ENCODE measurements around the gene NOX5.
"Not testable (repeated sequence)": the region's sequence is repeated elsewhere in the genome, so short reads cannot be mapped to it uniquely, and the experiment has no call there.

NOX5 gene

DNA sequence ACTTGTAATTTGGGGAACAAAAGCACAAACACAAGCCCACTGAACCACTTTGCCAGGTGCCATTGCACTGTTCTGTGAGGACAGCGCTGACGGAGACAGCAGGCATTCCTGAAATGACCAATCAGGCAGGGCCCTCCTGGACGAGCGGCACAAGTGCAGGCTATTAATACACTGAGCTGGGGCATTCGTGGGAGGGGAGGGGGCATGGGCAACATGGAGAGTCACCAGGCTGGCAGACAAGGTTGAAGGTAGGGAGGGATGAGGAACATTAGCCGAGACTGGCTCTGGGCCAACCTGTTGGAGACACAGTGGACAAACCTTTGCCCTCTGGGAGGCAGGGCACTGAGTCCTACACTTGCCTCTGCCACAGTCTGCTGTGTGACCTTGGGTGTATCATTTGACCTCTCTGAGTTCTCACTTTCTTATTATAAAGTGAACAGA is 45.6 kb downstream of the NOX5 start:
- DNase-seq, result no peak

DNA sequence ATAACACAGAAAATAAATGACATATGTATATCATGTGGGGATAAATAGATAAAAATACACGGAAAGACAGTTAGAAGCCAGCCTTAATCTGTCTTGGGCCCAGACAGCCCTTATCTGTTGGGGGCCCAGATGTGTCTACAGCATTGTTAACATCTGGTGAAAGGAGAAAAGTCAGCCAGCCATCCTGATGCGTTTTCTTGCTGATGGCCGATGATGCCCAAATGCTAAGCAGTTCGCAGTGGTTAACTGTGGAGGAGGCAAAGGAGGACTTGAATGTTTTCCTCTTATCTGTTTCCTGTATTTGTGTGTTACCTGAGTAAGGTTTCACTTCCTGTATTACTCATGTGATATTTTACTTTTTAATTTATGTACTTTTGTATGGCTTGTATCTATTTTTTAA is 46.2 kb downstream of the NOX5 start:
- DNase-seq, result no peak

DNA sequence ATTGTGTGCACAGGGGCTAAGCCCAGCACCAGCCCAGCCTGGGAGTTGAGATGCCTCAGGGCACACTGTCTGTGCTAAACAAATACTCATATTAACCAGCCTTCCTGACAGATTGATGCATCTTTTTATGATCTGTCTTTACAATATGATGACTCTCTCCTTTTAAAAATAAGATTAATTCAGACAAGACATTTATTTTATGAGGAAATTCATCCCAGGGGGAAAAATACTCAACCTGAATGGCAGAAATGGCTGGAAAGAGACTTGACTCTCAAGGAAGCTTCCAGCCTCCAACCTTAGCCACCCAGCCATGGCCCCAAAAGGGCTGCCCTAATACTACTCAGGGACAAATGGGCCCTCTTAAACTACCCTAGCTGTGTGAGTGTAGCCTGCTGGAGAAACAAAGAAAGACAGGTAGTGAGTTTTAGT is 46.9 kb downstream of the NOX5 start:
- DNase-seq, result no peak

DNA sequence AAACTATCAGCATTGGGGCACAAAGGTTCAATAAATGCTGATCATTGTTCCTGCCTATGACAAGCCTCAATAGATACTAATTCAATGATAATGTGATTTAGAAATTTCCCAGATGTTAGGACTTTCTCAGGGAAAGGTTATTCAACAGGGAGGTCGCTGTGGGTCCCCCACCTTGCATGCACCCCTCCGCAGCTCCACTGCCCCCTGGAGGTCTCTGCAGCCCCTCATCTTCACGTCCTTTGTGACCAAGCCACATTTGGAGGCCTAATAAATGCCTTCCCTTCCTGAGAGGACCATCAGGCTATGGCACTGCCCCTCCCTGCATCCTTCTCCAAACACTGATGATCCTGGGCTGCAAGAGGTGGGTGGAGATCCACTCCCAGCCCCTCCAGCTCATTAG is 50.2 kb downstream of the NOX5 start:
- DNase-seq, result no peak

DNA sequence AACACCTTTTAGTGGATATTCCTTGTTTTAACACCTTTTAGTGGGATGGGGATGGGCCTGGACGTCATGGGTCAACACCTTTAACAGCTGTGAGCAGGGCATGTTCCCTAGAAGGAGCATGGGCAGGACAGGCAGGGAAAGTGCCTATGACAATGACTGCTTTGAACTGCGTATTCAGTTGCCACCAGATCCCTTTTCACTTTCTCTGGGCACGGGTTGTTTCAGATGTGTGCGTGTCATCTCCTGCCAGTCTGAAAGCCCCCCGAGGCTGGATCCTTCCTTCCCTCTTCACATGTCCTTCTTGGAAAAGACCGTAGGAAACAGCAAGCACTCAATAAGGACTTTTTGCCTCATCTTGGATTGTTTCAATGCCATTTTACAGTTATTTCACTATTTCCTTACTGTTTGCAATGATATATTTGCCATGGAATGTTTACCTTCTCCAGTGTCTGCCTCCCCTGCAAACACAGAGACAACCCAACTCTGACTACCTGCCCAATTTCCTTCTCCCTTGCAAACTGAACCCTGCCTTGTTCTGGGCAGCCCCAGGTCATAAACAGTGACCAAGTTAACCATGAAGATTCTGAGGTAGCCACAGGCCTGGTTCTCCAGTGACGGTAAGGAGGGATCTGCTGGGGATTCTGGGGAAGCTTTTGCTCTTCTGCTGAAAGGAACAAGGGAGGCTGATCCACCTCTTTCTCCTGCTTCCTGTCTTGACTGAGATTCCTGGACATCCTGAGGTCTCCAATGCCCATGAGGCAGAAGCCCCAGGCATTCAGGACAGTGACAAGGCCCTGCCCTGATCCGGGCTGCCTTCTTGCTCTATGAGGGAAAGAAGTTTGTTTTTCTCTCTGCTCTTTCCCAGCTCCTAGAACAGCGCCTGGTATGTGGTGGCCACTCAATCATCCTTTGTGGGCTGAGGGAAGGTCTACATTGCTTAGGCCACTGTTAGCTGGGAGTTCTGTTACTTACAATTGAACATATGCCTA is 51.8 kb downstream of the NOX5 start:
- DNase-seq, result no peak

DNA sequence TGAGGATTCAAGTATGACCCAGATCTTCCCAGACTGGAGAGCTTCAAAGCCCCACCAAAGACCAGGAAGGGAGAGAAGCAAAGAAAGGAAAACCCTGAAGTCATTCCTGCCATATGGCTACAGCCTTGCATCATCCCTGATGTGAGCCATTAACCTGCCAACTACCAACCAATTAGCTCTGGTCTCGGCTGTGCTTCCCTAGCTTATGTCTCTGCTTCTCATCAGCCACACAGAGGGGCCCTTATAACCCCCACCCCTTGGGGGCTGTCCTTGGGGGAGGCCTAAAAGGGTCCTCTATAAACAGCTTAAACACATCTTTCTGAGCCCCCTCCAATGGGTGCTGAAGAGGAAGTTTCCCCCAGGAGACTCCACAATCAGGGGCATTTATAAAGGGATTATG is 52.8 kb downstream of the NOX5 start:
- DNase-seq, result no peak

DNA sequence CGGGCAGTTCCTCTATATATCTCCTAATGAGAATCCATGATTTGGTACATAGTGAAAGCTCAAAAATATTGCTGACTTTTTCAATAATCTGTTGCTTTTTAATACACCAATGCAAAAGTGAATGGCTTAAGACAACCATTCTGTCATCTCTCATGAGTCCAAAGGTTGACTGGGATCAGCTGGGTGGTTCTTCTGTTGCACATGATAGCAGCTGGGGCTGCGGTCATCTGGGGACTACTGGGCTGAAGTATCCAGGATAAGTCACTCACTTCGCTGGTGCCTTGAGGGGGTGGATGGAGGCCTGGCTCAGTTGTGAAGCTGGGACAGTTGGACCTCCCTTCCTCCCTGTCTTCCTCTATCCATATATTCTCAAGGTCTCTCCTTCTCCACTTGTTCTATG is 53.7 kb downstream of the NOX5 start:
- DNase-seq, result no peak

DNA sequence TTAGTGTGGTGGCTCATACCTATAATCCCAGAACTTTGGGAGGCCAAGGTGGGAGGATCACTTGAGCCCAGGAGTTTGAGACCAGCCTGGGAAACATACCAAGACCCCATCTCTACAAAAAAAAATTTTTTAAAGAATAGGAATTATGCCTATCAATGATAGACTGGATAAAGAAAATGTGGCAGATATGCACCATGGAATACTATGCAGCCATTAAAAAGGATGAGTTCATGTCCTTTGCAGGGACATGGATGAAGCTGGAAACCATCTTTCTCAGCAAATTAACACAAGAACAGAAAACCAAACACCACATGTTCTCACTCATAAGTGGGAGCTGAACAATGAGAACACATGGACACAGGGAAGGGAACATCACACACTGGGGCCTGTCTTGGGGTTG is 54.8 kb downstream of the NOX5 start:
- DNase-seq, result not testable (repeated sequence)

DNA sequence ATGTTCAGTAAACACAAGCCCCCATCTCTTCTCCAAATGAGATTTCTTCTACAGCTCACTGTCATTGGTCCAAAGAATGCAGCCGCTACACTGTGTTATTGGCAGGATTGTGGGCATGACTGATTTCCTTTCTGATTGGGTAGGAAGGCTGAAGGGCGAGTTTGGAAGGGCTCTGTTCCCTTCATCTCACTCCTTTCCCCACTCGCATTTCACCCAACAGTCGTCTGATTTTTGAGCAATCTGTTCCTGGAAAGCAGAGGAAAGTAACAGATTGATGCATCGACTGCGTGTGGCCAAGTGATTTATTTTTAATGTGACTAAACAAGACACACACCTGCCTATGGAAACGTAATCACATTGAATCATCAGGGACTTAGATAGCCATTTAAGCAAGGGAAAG is 55.5 kb downstream of the NOX5 start:
- DNase-seq, result no peak

DNA sequence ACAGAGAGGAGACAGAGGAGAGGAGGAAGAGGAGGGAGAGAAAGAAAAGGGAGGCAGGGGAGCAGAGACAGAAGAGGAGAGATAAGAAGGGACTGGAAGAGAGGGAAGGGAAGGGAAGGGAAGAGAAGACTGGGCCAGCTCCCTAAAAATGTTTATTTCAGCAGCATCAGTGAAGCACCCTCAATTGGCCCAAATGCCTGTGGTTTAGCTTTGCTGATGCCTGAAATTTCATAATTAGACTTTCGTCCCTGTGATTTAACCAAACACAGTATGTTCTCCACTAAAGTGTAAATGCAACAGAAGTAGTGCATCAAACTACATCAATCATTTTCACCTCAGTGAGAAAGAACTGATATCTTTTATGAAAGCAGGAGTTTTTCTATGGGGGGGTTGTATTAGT is 55.9 kb downstream of the NOX5 start:
- DNase-seq, result no peak

DNA sequence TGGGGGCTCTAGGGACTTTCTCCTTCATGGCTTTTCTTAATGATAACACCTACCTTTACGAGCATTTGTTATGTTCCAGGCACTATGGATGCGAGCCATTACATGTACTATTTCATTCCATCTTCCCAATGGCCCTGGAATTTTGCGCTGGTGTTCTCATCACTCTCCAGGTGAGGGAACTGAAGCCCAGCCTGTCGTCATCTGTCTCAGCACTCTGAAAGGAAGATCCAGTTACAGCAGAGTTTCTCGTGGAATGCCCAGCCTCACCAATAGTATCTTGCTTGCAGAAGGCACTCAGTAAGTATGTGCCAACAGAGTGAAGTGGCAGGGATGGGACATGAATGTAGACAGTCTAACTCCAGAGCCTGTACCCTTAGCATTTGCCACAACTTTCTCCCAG is 56.8 kb downstream of the NOX5 start:
- DNase-seq, result no peak

DNA sequence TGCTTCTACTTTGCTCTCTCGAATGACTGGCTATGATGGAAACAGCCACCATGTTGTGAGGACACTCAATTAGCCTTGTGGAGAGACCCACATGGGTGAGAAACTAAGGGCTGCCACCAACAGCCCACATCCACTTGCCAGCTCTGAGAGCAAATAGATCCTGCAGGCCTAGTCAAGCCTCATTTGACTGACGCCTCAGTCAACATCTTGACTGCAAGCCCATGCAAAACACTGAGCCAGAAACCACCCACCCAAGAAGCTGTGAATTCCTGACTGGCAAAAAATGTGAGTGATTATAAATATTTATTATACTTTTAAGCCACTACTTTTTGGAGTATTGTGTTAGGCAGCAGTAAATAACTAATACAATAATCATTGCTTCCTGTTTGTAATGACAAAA is 58.4 kb downstream of the NOX5 start:
- no peak for DNase-seq

DNA sequence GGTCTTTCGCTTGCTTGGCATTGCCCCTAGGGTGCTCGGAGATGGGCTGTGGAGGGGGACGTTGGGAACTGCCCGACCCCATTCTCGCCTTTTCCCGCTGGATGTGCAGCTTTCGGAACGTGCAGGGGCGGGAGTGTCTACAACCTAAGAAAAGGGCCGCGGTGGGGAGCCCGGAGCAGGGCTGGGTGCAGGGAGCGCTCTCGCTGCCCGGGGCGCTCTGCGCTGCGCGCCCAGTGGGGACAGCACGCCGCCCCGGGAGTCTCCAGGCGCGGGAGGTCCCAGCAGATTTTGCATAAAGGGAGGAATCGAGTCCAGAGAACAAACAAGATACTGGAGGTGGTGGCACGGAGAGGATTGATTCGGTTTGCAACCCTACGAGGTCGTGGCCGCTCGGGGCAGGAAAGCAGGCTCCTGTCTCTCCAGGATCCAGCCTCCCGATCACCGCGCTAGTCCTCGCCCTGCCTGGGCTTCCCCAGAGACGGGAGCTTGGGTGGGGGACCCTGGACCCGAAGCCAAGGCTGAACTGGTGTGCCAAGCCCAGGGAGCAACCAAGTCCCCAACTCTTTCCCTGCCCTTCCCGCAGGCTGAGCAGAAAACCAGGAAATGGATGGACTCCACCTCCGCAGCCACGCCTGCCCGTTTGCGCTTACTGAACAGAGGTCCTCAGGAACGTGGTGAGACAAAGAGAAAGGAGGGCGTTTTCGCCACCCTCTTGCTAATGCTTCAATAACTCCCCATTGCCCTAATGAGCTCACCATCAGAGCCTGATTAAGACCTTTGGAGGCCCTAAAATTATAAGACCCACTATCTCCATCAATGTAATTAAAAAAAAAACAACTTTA is 59.7 kb downstream of the NOX5 start:
- DNase-seq, result peak; percentile 11

DNA sequence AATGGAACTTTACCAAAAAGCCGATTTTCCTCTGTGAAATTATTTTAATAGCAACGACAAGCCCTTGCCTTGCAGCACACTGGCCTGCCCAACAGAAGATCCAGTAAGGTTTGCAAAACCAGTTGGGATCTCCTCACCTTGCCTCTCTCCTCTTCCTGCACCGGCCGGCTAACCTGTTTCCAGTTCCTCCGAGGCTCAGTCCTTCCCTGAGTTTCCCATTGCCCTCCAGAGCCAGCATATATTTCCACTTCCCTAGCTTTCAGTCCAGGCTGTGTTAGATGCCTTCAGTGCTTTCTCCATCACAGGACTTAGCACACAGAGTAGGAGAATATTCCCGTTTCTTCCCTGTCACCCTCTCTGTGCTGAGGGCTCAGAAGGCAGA is 60.3 kb downstream of the NOX5 start:
- no peak for DNase-seq

DNA sequence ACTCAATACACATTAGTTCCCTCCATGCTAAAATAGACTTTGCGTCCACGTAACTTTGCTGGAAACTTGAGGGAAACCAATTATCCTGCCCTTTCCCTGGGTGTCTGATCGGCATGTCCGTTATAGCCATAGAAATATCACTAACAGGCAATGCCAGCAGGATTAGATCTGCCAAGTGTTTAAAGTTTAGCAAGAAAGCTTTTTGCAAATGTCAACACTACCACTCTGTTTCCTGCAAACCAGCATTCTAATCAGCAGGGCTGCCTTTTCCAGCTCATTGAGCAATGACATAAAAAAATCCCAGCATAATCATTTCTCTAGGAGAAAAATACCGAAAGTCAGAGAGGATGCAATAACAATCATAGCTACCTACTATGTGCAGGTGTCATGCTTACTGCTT is 60.9 kb downstream of the NOX5 start:
- DNase-seq, result no peak

DNA sequence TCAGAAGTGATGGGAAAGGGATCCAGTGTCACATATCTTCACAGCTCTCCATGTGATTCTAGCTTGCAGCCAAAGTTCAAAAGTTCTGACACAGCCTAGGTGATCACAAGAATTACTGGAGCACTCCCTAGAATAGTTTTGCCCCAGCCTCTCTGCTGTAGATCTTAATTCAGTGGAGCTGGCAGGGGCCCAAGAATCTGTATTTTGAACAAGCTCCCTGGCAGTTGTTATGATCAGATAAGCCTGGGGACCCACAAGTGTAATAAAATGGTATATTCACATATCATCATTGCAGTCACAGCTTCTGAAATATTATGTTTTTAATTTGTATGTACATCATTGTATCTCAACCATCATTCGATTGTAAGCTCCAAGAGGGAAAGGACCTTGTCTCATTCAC is 62.3 kb downstream of the NOX5 start:
- DNase-seq, result no peak

DNA sequence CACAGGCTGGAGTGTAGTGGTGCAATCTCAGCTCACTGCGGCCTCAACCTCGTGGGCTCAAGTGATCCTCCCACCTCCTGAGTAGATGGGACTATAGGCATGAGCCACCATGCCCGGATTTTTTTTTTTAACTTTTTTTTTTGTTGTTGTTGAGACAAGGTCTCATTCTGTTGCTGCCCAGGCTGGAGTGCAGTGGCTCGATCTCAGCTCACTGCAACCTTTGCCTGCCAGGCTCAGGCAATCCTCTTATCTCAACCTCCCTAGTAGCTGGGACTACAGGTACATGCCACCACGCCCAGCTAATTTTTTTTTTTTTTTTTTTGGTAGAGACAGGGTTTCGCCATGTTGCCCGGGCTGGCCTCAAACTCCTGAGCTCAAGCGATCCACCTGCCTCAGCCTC is 64.1 kb downstream of the NOX5 start:
- DNase-seq, result no peak

DNA sequence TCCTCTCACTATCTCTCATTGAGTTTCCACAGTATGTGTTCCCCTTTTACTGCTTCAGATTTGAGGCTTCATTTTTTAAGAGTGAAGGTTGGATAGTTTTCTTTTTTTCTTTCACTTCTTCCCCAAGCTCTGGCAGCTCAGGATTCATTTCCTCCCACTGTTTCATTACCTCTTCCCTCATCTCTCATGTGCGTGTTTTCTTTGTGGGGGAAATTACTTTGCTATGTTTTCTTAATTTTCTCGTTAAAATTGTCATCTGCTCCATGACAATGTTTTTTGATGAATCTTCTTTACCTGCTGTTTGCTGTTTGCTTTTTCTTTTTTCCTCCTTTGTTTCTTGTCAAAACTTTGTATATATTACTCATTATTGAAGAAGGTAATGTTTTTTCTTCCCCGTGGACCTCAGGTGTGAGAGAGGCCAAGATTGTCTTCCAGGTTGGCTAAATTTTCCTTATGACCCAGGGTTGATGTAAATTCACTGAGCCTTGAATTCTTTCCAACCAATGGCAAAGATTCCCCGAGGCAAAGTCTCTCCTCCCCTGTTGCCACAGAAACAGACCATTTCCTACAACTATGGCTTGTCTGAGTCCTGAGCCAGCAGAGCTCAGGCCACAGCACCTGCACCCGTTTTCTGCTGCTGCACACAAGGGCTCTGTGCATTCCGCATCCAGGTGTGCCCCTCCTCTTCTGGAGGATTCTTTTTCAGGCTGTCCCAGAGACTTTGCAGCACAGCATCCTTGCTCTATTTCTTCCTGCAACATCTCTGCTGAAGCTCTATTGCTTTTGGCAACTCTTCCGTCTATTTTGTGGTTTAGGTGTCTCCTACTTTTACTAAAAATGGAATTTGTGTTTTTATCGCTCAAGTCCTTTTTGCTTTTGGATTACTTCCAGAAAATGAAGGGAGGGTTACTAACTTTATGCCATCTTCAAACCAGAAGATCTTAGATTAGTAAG is 66.1 kb downstream of the NOX5 start:
- no peak for DNase-seq

DNA sequence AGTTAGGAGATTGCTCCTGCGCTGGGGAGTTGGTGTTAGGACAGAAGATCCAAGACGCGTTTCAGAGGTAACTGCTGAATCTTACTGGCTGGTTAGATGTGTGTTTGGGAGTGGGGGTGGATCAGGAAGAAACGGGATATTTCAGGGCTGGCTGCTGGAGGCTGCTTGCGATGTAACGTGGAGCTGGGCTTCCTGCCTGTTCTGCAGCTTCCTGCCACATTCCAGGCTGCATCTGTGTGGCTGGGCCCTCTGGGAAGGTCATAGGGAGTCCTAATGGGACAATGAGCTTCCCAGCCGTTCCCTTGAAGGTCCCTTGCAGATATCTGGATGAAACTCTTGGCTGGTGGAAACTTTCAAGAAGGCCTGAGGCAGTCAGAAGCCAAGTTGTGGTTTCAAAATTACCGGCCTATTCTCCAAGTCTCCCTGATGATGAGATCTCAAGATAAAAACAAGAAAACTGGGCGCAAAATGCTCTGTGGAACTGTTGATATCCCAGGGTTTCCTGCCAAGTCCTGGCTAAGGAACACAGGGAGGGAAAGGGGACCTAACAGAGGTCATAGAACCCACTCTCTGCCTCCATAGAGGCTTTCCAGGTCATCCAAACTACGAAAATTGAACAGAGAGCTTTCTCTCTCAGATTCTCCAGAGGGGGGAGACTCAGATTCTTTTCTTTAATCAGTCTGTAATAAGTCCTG is 67.0 kb downstream of the NOX5 start:
- DNase-seq, result no peak

DNA sequence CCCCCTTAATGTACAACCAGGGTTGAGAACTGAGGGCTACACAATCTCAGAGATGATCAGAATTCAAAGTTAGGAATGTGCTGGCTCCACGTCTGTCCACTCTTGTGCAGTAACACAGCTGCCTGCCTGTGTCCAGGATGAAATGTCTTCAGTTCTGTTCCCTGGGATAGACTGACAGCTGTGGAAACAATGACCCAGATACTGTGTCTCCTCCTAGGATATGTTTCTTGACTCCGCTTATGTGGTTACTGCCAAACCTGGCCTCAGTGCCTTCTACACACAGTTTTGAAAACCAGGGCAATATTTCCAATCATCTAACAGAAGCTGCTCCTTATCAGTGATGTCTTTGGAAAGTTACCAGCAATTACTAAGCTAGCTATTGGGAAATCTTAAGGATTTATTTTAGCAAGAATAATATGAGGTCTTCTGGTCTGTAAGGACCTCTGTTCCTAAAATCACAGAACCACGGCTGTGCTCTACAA is 67.6 kb downstream of the NOX5 start:
- DNase-seq, result no peak

DNA sequence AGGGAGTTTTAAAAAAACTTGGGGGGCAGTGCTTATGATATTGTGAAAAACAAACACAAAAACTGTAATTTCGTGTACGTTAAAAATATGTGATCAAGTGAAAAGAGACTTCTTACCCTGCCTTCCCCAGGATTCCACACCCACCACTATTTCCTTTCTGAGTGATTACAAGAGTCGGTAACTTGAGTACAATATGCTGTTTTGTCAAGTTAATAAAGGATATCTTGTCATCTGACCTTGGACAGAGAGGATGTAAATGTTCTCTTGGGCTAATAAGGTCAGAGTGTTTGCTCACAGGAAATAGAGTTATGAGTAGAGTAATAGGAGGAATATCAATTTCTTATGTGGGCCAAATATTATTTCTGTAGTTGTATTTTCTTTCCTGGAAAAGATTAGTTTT is 68.1 kb downstream of the NOX5 start:
- no peak for DNase-seq
